ENCODE data around the gene SH2D4B. TPM values are rescaled to one million over a fixed set of nuclear protein-coding genes. Genes with fewer than 3 reads are reported as not detected.
"Not testable (repeated sequence)": the region's sequence is repeated elsewhere in the genome, so short reads cannot be mapped to it uniquely, and the experiment has no call there.

SH2D4B gene
- total RNA-seq, 3 donors from 2014 or later = 0.15 to 0.16 TPM; not detected in 1

- DNase-seq (ENCODE audit: low spot score in 2 of 2) = no peak
- intact Hi-C loops (cut with DNase I; ENCODE audit: low total_unique reads) = no loop called here
- Histone ChIP-seq H3K4me3 (no peak overlapping the region), H3K4me1 (no peaks in the 10 kb centered on the region), H3K27ac (no peak overlapping the region), H3K27me3 (no peaks in the 10 kb centered on the region), H3K36me3 (no peaks in the 10 kb centered on the region), H3K9me3 (no peaks in the 10 kb centered on the region)
- TF ChIP-seq POLR2A (IDR thresholded peaks at IDR 0.05) (no peak), CTCF (IDR thresholded peaks at IDR 0.05) (no peak), POLR2AphosphoS5 (IDR thresholded peaks at IDR 0.05) (no peak)
Measured at GRCh38 chr10:80542053-80542452, 4.4 kb downstream of the SH2D4B start.

DNA sequence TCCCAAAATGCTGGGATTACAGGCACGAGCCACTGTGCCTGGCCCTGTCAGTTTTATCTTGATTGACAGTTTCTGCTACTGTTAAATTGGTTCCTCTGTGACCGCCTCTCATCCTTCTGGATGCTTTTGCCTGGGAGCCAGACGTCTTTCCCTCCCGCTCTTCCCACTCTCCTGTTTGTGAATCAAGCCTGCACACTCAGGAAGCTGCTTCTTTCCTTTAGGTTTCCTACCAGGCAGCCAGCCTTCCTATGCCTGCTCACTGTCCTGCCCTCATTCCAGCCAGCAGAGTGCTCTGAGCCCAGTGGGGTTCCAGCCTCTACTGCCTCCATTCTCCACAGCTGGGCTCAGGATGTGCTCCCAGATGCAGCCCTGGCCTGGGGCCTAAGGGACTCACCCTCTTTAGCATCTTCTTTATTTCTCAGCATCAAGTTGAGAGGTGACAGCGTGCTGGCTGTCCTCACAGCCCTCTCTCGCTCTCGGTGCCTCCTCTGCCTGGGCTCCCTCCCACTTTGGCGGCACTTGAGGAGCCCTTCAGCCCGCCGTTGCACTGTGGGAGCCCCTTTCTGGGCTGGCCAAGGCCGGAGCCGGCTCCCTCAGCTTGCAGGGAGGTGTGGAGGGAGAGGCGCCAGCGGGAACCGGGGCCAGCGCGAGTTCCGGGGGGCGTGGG is 5.1 kb downstream of the SH2D4B start:
- Histone ChIP-seq H3K27me3 (no peaks in the 10 kb centered on the region), H3K36me3 (no peaks in the 10 kb centered on the region), H3K27ac (no peak overlapping the region), H3K4me1 (no peaks in the 10 kb centered on the region), H3K9me3 (no peaks in the 10 kb centered on the region), H3K4me3 (no peak overlapping the region)
- intact Hi-C loops (cut with DNase I; ENCODE audit: low total_unique reads) = no loop called here
- TF ChIP-seq CTCF (IDR thresholded peaks at IDR 0.05) = no peak
- TF ChIP-seq POLR2AphosphoS5 (IDR thresholded peaks at IDR 0.05) = no peak
- no peak for TF ChIP-seq POLR2A (IDR thresholded peaks at IDR 0.05)
- no peak for DNase-seq (ENCODE audit: low spot score in 2 of 2)

DNA sequence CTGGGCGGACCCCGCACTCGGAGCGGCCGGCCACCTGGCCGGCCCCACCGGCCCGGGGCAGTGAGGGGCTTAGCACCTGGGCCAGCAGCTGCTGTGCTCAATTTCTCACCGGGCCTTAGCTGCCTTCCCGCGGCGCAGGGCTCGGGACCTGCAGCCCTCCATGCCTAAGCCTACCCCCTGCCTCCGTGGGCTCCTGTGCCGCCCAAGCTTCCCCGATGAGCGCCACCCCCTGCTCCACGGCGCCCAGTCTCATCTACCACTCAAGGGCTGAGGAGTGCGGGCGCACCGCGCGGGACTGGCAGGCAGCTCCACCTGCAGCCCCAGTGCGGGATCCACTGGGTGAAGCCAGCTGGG is 5.6 kb downstream of the SH2D4B start:
- H3K36me3 ChIP-seq; DNase-seq (ENCODE audit: low spot score in 2 of 2); intact Hi-C loops (cut with DNase I; ENCODE audit: low total_unique reads); H3K27ac ChIP-seq; H3K9me3 ChIP-seq; H3K4me3 ChIP-seq; H3K4me1 ChIP-seq; H3K27me3 ChIP-seq: not testable (repeated sequence)

DNA sequence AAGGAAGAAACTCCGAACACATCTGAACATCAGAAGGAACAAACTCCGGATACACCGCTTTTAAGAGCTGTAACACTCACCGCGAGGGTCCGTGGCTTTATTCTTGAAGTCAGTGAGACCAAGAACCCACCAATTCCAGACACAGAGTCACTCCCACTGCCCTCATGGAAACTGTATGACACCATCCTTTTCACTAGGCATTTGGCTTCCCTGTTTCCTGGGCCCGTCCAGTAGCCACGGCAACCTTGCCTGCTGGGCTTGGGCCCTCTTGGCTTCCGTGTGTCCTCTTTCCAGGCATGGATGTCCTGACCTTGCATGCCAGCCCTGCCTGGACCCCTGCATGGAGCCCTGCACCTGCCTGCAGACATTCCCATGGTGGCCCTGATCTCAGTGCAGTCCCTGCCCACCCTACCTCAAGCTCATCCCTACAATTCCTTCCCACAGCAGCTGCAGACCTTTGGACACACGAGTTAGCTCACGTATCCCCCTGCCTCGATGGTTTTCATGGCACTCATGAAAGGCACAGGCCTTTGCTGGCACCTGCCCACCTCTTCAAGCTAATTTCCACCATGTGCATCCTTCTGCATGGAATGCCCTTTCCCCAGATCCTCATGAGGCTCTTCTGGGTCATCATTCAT is 6.7 kb downstream of the SH2D4B start:
- no peak overlapping the region for H3K4me3 ChIP-seq
- H3K9me3 ChIP-seq = no peaks in the 10 kb centered on the region
- no peak for DNase-seq (ENCODE audit: low spot score in 2 of 2)
- no peaks in the 10 kb centered on the region for H3K36me3 ChIP-seq
- no peak for TF ChIP-seq POLR2A (IDR thresholded peaks at IDR 0.05)
- no peak for TF ChIP-seq POLR2AphosphoS5 (IDR thresholded peaks at IDR 0.05)
- TF ChIP-seq CTCF (IDR thresholded peaks at IDR 0.05) = no peak
- H3K27me3 ChIP-seq = no peaks in the 10 kb centered on the region
- H3K4me1 ChIP-seq = no peaks in the 10 kb centered on the region
- H3K27ac ChIP-seq = no peak overlapping the region
- intact Hi-C loops (cut with DNase I; ENCODE audit: low total_unique reads) = no loop called here

GRCh38 chr10:80545258-80545881 is 7.7 kb downstream of the SH2D4B start:
- no peaks in the 10 kb centered on the region for H3K9me3 ChIP-seq
- no peaks in the 10 kb centered on the region for H3K36me3 ChIP-seq
- TF ChIP-seq POLR2A (IDR thresholded peaks at IDR 0.05) (no peak), POLR2AphosphoS5 (IDR thresholded peaks at IDR 0.05) (no peak), CTCF (IDR thresholded peaks at IDR 0.05) (no peak)
- no peaks in the 10 kb centered on the region for H3K27me3 ChIP-seq
- intact Hi-C loops (cut with DNase I; ENCODE audit: low total_unique reads) = no loop called here
- no peaks in the 10 kb centered on the region for H3K4me1 ChIP-seq
- no peak overlapping the region for H3K27ac ChIP-seq
- DNase-seq (ENCODE audit: low spot score in 2 of 2) = no peak
- H3K4me3 ChIP-seq = no peak overlapping the region

Data from breast epithelium (tissue), 4 donors.